HL-60/S4 (cell line): Measurements from ENCODE around the gene UMODL1.

Experiments
- in situ Hi-C: fragments of 300-500 bp; cut with MboI; formaldehyde crosslinking; loops from 2 replicates; pipeline ENCODE4 v1.14.3; 2022; ENCODE audit warnings: low sequenced_read_pairs

UMODL1 gene

GRCh38 chr21:42122808-42123207, 51.7 kb downstream of the UMODL1 start:
- in situ Hi-C loops: no loop called here

- in situ Hi-C loops: no loop called here
Measured at GRCh38 chr21:42123219-42123908, 52.2 kb downstream of the UMODL1 start.

- in situ Hi-C loops: no loop called here
Measured at GRCh38 chr21:42124081-42124480, 53.0 kb downstream of the UMODL1 start.

GRCh38 chr21:42124826-42125570, 53.9 kb downstream of the UMODL1 start:
- in situ Hi-C loops: no loop called here

- in situ Hi-C loops: no loop called here
Measured at GRCh38 chr21:42125571-42126544, 54.7 kb downstream of the UMODL1 start.

- in situ Hi-C loops: no loop called here
Measured at GRCh38 chr21:42127164-42128150, 56.3 kb downstream of the UMODL1 start.

GRCh38 chr21:42129300-42130266, 58.5 kb downstream of the UMODL1 start:
- in situ Hi-C loops: no loop called here

- in situ Hi-C loops: no loop called here
Measured at GRCh38 chr21:42130441-42130840, 59.3 kb downstream of the UMODL1 start.

- in situ Hi-C loops: no loop called here
Measured at GRCh38 chr21:42132183-42132582, 61.1 kb downstream of the UMODL1 start.

GRCh38 chr21:42133131-42133530, 62.0 kb downstream of the UMODL1 start:
- in situ Hi-C loops: no loop called here

GRCh38 chr21:42135386-42136052, 64.4 kb downstream of the UMODL1 start:
- in situ Hi-C loops: no loop called here

GRCh38 chr21:42137191-42137904, 66.2 kb downstream of the UMODL1 start:
- in situ Hi-C loops: no loop called here

- in situ Hi-C loops: no loop called here
Measured at GRCh38 chr21:42140196-42140934, 69.2 kb downstream of the UMODL1 start.

GRCh38 chr21:42141643-42142042, 70.5 kb downstream of the UMODL1 start:
- in situ Hi-C loops: no loop called here

- in situ Hi-C loops: no loop called here
Measured at GRCh38 chr21:42142141-42142540, 71.0 kb downstream of the UMODL1 start.

- in situ Hi-C loops: no loop called here
Measured at GRCh38 chr21:42142627-42143026, 71.5 kb downstream of the UMODL1 start.

GRCh38 chr21:42143111-42143510, 72.0 kb downstream of the UMODL1 start:
- in situ Hi-C loops: no loop called here
